Activated naive CD4-positive, alpha-beta T cell treated with anti-CD3 and anti-CD28 coated beads, Interleukin-2, amount 50 U/mL, for 16 hours (primary cell): ENCODE measurements around the gene LRRC56.

ENCODE experiments used
- DNase-seq: peaks from one replicate; pipeline ENCODE4 v3.0.0-alpha.2; 2020

LRRC56 gene

GRCh38 chr11:576811-577610, 39.7 kb downstream of the LRRC56 start:
- DNase-seq, result no peak

GRCh38 chr11:577611-577894, 40.2 kb downstream of the LRRC56 start:
- DNase-seq, result no peak

GRCh38 chr11:578276-579035, 41.1 kb downstream of the LRRC56 start:
- DNase-seq, result no peak

- DNase-seq, result no peak
These were observed 42.7 kb downstream of the LRRC56 start for GRCh38 chr11:579830-580601.

GRCh38 chr11:581342-581741, 44.0 kb downstream of the LRRC56 start:
- no peak for DNase-seq

GRCh38 chr11:581752-582151, 44.4 kb downstream of the LRRC56 start:
- no peak for DNase-seq

GRCh38 chr11:584287-584686, 47.0 kb downstream of the LRRC56 start:
- no peak for DNase-seq

GRCh38 chr11:586376-587316, 49.3 kb downstream of the LRRC56 start:
- DNase-seq, result no peak

GRCh38 chr11:587546-587945, 50.2 kb downstream of the LRRC56 start:
- no peak for DNase-seq

GRCh38 chr11:587978-588380, 50.7 kb downstream of the LRRC56 start:
- peak; percentile 74 for DNase-seq

GRCh38 chr11:589798-590197, 52.5 kb downstream of the LRRC56 start:
- DNase-seq, result no peak

GRCh38 chr11:590997-591396, 53.7 kb downstream of the LRRC56 start:
- no peak for DNase-seq

GRCh38 chr11:592501-592900, 55.2 kb downstream of the LRRC56 start:
- DNase-seq, result no peak

GRCh38 chr11:592918-593317, 55.6 kb downstream of the LRRC56 start:
- DNase-seq, result no peak

- no peak for DNase-seq
These were observed 56.0 kb downstream of the LRRC56 start for GRCh38 chr11:593347-593746.

GRCh38 chr11:595400-595799, 58.1 kb downstream of the LRRC56 start:
- DNase-seq, result no peak

GRCh38 chr11:596374-596773, 59.0 kb downstream of the LRRC56 start:
- DNase-seq, result no peak

- no peak for DNase-seq
These were observed 59.9 kb downstream of the LRRC56 start for GRCh38 chr11:597166-597725.

GRCh38 chr11:598005-598680, 60.8 kb downstream of the LRRC56 start:
- no peak for DNase-seq

- DNase-seq, result no peak
These were observed 64.4 kb downstream of the LRRC56 start for GRCh38 chr11:601573-602245.

- DNase-seq, result no peak
These were observed 65.8 kb downstream of the LRRC56 start for GRCh38 chr11:603154-603553.
